H9 (cell line): ENCODE results near the gene SPAG4. TPM values are rescaled to one million over a fixed set of nuclear protein-coding genes. Genes with fewer than 3 reads are reported as not detected.

Source experiments
- DNase-seq: peaks from one replicate; pipeline ENCODE4 v3.0.0-alpha.2; 2017
- H2AFZ ChIP-seq: one replicate; pipeline ENCODE4 v1.6.1; 2013; ENCODE audit warnings: mild to moderate bottlenecking, low read length, control low read depth, moderate library complexity
- H2AK5ac ChIP-seq: 2 replicates; pipeline ENCODE4 v1.6.1; 2013; ENCODE audit warnings: low read length, control low read depth, mixed read lengths; ENCODE audit not compliant: insufficient read length
- H2BK120ac ChIP-seq: one replicate; pipeline ENCODE4 v1.6.1; 2013; ENCODE audit warnings: low read depth, mild to moderate bottlenecking, low read length, control low read depth, inconsistent platforms; ENCODE audit not compliant: poor library complexity, severe bottlenecking
- H2BK12ac ChIP-seq: 2 replicates; pipeline ENCODE4 v1.6.1; 2013; ENCODE audit warnings: low read length, control low read depth, mixed read lengths, low read depth; ENCODE audit not compliant: insufficient read length
- H2BK15ac ChIP-seq: 2 replicates; pipeline ENCODE4 v1.6.1; 2013; ENCODE audit warnings: low read depth, low read length, control low read depth
- H2BK20ac ChIP-seq: one replicate; pipeline ENCODE4 v1.6.1; 2013; ENCODE audit warnings: low read depth, mild to moderate bottlenecking, low read length, control low read depth, inconsistent platforms; ENCODE audit not compliant: poor library complexity, severe bottlenecking
- H2BK5ac ChIP-seq: 2 replicates; pipeline ENCODE4 v1.6.1; 2013; ENCODE audit warnings: low read length, control low read depth, mixed read lengths; ENCODE audit not compliant: insufficient read length
- H3K14ac ChIP-seq: 2 replicates; pipeline ENCODE4 v1.6.1; 2013; ENCODE audit warnings: low read length, control low read depth; ENCODE audit not compliant: insufficient read depth
- H3K18ac ChIP-seq: 2 replicates; pipeline ENCODE4 v1.6.1; 2013; ENCODE audit warnings: low read depth, mild to moderate bottlenecking, mixed read lengths, low read length, control low read depth; ENCODE audit not compliant: insufficient read length
- H3K23ac ChIP-seq: 2 replicates; pipeline ENCODE4 v1.6.1; 2013; ENCODE audit warnings: low read length, control low read depth, mixed read lengths, low read depth; ENCODE audit not compliant: insufficient read length
- H3K23me2 ChIP-seq: 2 replicates; pipeline ENCODE4 v1.6.1; 2013; ENCODE audit warnings: low read depth, mild to moderate bottlenecking, mixed read lengths, low read length, control low read depth; ENCODE audit not compliant: insufficient read length, poor library complexity, severe bottlenecking
- H3K27ac ChIP-seq: 2 replicates; pipeline ENCODE4 v1.5.1; 2013; ENCODE audit warnings: low read length, control low read depth, mixed read lengths, low read depth; ENCODE audit not compliant: insufficient read length
- H3K27me3 ChIP-seq: 2 replicates; pipeline ENCODE4 v1.6.1; 2013; ENCODE audit warnings: low read length, control low read depth, inconsistent platforms; ENCODE audit not compliant: insufficient read depth
- H3K4ac ChIP-seq: 2 replicates; pipeline ENCODE4 v1.6.1; 2013; ENCODE audit warnings: low read depth, mild to moderate bottlenecking, control low read depth, inconsistent platforms, low read length, moderate library complexity
- H3K4me1 ChIP-seq: 2 replicates; pipeline ENCODE4 v1.6.1; 2013; ENCODE audit warnings: low read length, control low read depth, inconsistent platforms; ENCODE audit not compliant: insufficient read depth
- H3K4me2 ChIP-seq: 2 replicates; pipeline ENCODE4 v1.6.1; 2013; ENCODE audit warnings: low read length, control low read depth, mixed read lengths; ENCODE audit not compliant: insufficient read length, insufficient read depth
- H3K56ac ChIP-seq: 2 replicates; pipeline ENCODE4 v1.6.1; 2013; ENCODE audit warnings: low read depth, mild to moderate bottlenecking, mixed read lengths, low read length, control low read depth; ENCODE audit not compliant: insufficient read length
- H3K79me1 ChIP-seq: 2 replicates; pipeline ENCODE4 v1.6.1; 2013; ENCODE audit warnings: low read depth, mild to moderate bottlenecking, moderate library complexity, low read length, control low read depth, inconsistent platforms; ENCODE audit not compliant: insufficient read depth, poor library complexity, severe bottlenecking
- H3K79me2 ChIP-seq: 2 replicates; pipeline ENCODE4 v1.6.1; 2013; ENCODE audit warnings: low read length, control low read depth, inconsistent platforms; ENCODE audit not compliant: insufficient read depth
- H3K9ac ChIP-seq: 2 replicates; pipeline ENCODE4 v1.6.1; 2013; ENCODE audit warnings: low read length, control low read depth, mixed read lengths; ENCODE audit not compliant: insufficient read length; ENCODE audit errors: extremely low read depth
- H3K9me3 ChIP-seq: one replicate; pipeline ENCODE4 v1.6.1; 2013; ENCODE audit warnings: low read depth, low read length, inconsistent platforms; ENCODE audit not compliant: control insufficient read depth
- H3T11ph ChIP-seq: one replicate; pipeline ENCODE4 v1.6.1; 2013; ENCODE audit warnings: mild to moderate bottlenecking, low read length, control low read depth, inconsistent platforms
- H4K20me1 ChIP-seq: one replicate; pipeline ENCODE4 v1.6.1; 2013; ENCODE audit not compliant: control insufficient read depth, insufficient read length, insufficient read depth
- H4K5ac ChIP-seq: 2 replicates; pipeline ENCODE4 v1.6.1; 2013; ENCODE audit warnings: low read depth, mild to moderate bottlenecking, mixed read lengths, low read length, control low read depth; ENCODE audit not compliant: insufficient read length
- H4K8ac ChIP-seq: replicated peaks from 2 replicates; pipeline ENCODE4 v1.6.1; 2013; ENCODE audit warnings: low read length, control low read depth, mixed read lengths, low read depth; ENCODE audit not compliant: insufficient read length
- H4K91ac ChIP-seq: 2 replicates; pipeline ENCODE4 v1.6.1; 2013; ENCODE audit warnings: low read depth, mild to moderate bottlenecking, moderate library complexity, mixed read lengths, low read length, control low read depth; ENCODE audit not compliant: insufficient read length
- H3K27ac Mint-ChIP-seq, 3 experiments: 2 replicates in 2 of 3; 3 replicates in 1 of 3; pipeline ENCODE4 v1.8.0; 2020 to 2021; ENCODE audit warnings: mixed read lengths in 3 of 3, mild to moderate bottlenecking in 1 of 3, moderate library complexity in 1 of 3
- H3K27me3 Mint-ChIP-seq: 2 replicates; pipeline ENCODE4 v1.8.0; 2021; ENCODE audit warnings: low read depth, mild to moderate bottlenecking, moderate library complexity, mixed read lengths
- H3K36me3 Mint-ChIP-seq, 3 experiments: 2 replicates in 2 of 3; 3 replicates in 1 of 3; pipeline ENCODE4 v1.8.0; 2020 to 2021; ENCODE audit warnings: low read depth in 3 of 3, mixed read lengths in 3 of 3; ENCODE audit not compliant: insufficient read depth in 1 of 3
- H3K4me1 Mint-ChIP-seq, 2 experiments: 2 replicates each; pipeline ENCODE4 v1.8.0; 2020; ENCODE audit warnings: mixed read lengths in 2 of 2
- H3K4me3 Mint-ChIP-seq, 2 experiments: 2 replicates in 1 of 2; 3 replicates in 1 of 2; pipeline ENCODE4 v1.8.0; 2020 to 2021; ENCODE audit warnings: mild to moderate bottlenecking in 2 of 2, mixed read lengths in 2 of 2, moderate library complexity in 1 of 2
- H3K9me3 Mint-ChIP-seq, 2 experiments: 2 replicates in 1 of 2; 3 replicates in 1 of 2; pipeline ENCODE4 v1.8.0; 2020; ENCODE audit warnings: mild to moderate bottlenecking in 2 of 2, mixed read lengths in 2 of 2, moderate library complexity in 1 of 2
- WGBS: extraction: QIAGEN DNeasy Blood & Tissue Kit; methylation state at CpG from one replicate; pipeline ENCODE4 v1.1.7; 2013; ENCODE audit warnings: missing lambda C conversion rate, low lambda C conversion rate, mixed read lengths; ENCODE audit not compliant: insufficient read length; ENCODE audit errors: extremely low coverage; 5-methylcytosine and 5-hydroxymethylcytosine counted together
- total RNA-seq: library from RNA; stranded (reverse); gene quantifications from 2 replicates; pipeline ENCODE4 v1.2.1, GENCODE V29; 2021
- TF ChIP-seq, protein P1 (sequence below): fragments of 200-600 bp; sonication (generic); conservative IDR thresholded peaks from 3 replicates; pipeline ENCODE4 v1.8.0; 2021; ENCODE audit warnings: antibody characterized with exemption, mild to moderate bottlenecking

The SPAG4 gene
- total RNA-seq, 1 experiment from 2014 or later, result 4.9 TPM

GRCh38 chr20:35636095-35636494 lies 20.5 kb downstream of the SPAG4 start:
- no peak overlapping the region for H2AFZ ChIP-seq
- no peak overlapping the region for H3K18ac ChIP-seq
- WGBS, result no CpG with 5 or more reads among the region's 2 CpGs
- no peak overlapping the region for H3K56ac ChIP-seq
- H4K5ac ChIP-seq, result no peak overlapping the region
- H3T11ph ChIP-seq, result no peak overlapping the region
- no peaks in the 10 kb centered on the region for H3K9me3 Mint-ChIP-seq
- no peak overlapping the region for H4K8ac ChIP-seq
- H3K4ac ChIP-seq, result no peak overlapping the region; the same call in 1 of the 2 replicates
- H3K4me1 ChIP-seq, result peaks cover 1% of the 10 kb centered on the region; the same call in 1 of the 2 replicates
- DNase-seq, result no peak
- H3K79me2 ChIP-seq, result peaks cover 6% of the 10 kb centered on the region; the same call in 1 of the 2 replicates
- no peaks in the 10 kb centered on the region for H3K79me1 ChIP-seq
- no peak overlapping the region for H3K4me3 Mint-ChIP-seq
- H3K14ac ChIP-seq, result no peak overlapping the region
- H2AK5ac ChIP-seq, result no peak overlapping the region
- H3K27me3 Mint-ChIP-seq, result no peaks in the 10 kb centered on the region
- no peak overlapping the region for H2BK20ac ChIP-seq
- peaks cover 5 to 17% (median 12%) of the 10 kb centered on the region in 3 experiments; a peak in 6 of 7 replicates for H3K36me3 Mint-ChIP-seq
- H3K27ac ChIP-seq, result no peak overlapping the region
- H4K91ac ChIP-seq, result no peak overlapping the region
- no peak overlapping the region for H2BK120ac ChIP-seq
- peaks cover 22 to 24% of the 10 kb centered on the region in 2 experiments for H3K4me1 Mint-ChIP-seq
- H3K9ac ChIP-seq, result no peak overlapping the region
- H2BK5ac ChIP-seq, result no peak overlapping the region
- H3K4me2 ChIP-seq, result no peak overlapping the region
- H3K9me3 ChIP-seq, result no peaks in the 10 kb centered on the region
- no peaks in the 10 kb centered on the region for H3K23me2 ChIP-seq
- no peaks in the 10 kb centered on the region for H3K27me3 ChIP-seq
- no peaks in the 10 kb centered on the region for H4K20me1 ChIP-seq
- no peak overlapping the region for H3K23ac ChIP-seq
- H2BK15ac ChIP-seq, result no peak overlapping the region
- H3K27ac Mint-ChIP-seq, result no peak overlapping the region; a peak in 1 of 7 replicates
- TF ChIP-seq, protein P1, sequence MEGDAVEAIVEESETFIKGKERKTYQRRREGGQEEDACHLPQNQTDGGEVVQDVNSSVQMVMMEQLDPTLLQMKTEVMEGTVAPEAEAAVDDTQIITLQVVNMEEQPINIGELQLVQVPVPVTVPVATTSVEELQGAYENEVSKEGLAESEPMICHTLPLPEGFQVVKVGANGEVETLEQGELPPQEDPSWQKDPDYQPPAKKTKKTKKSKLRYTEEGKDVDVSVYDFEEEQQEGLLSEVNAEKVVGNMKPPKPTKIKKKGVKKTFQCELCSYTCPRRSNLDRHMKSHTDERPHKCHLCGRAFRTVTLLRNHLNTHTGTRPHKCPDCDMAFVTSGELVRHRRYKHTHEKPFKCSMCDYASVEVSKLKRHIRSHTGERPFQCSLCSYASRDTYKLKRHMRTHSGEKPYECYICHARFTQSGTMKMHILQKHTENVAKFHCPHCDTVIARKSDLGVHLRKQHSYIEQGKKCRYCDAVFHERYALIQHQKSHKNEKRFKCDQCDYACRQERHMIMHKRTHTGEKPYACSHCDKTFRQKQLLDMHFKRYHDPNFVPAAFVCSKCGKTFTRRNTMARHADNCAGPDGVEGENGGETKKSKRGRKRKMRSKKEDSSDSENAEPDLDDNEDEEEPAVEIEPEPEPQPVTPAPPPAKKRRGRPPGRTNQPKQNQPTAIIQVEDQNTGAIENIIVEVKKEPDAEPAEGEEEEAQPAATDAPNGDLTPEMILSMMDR, result no peak
- H2BK12ac ChIP-seq, result no peak overlapping the region
